ENCODE data around the gene MIA3. TPM values are rescaled to one million over a fixed set of nuclear protein-coding genes. Genes with fewer than 3 reads are reported as not detected.
A peak's percentile ranks its signal among the peaks of the same experiment; 100 is the strongest.

MIA3 gene
- total RNA-seq, 6 experiments from 2014 or later = 55.6 to 68.3 (median 62.1) TPM

DNA sequence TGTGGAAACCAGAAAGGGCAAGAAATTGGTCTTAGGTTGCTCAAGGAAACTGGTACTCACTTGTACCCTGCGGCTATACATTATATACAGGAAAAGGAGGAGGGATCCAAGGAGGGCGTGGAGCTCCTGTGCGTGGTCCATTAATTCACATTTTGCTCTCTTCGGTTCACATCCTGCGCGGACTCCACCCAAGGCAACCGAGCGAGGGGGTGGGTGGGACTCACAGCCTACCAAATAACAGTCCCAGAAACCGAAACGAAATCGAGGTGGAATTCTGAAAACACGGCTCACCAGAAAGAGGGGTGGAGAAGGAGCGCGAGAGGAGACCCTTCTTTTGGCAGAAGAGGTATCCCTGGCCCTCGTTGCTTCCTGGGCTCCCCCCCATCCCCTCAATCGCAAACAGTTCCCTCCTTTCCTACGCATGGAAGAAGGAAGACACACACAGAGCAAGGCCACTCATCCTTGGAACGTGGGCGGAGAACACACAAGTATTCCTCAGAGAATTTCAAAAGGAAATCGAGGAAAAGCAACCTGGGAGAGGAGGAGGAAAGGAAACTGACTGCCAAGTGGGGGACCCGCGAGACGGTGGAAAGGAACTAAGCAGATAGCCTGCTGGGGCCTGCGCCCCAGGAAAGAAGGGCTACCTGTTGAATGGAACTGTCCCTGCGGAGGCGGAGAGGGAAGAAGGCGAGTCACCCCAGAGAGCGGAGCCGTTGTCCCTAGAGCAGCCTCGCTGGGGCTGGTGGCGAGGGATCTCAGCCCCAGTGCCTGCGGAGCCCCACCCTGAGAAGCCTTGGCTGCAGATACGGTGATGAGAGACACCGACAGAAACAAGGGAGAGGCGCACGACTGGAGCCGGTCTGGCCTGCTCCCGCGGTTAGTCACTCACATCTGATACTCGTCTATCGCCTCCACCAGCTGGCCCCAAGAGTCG, 93.7 kb downstream of the MIA3 start:
- DNase-seq = peak; percentile 66
- H3K9me3 Mint-ChIP-seq = no peaks in the 10 kb centered on the region
- peak overlapping the region; percentile 94 for H3K4me3 Mint-ChIP-seq
- H3K27me3 Mint-ChIP-seq (ENCODE audit: insufficient read depth) = peaks cover 7% of the 10 kb centered on the region
- peaks cover 10% of the 10 kb centered on the region; the same call in 1 of the 2 replicates for H3K36me3 Mint-ChIP-seq (ENCODE audit: low read depth)
- peak overlapping the region; percentile 98 for H3K27ac Mint-ChIP-seq
- peaks cover 38% of the 10 kb centered on the region for H3K4me1 Mint-ChIP-seq (ENCODE audit: low read depth)
- TF ChIP-seq, protein P1, sequence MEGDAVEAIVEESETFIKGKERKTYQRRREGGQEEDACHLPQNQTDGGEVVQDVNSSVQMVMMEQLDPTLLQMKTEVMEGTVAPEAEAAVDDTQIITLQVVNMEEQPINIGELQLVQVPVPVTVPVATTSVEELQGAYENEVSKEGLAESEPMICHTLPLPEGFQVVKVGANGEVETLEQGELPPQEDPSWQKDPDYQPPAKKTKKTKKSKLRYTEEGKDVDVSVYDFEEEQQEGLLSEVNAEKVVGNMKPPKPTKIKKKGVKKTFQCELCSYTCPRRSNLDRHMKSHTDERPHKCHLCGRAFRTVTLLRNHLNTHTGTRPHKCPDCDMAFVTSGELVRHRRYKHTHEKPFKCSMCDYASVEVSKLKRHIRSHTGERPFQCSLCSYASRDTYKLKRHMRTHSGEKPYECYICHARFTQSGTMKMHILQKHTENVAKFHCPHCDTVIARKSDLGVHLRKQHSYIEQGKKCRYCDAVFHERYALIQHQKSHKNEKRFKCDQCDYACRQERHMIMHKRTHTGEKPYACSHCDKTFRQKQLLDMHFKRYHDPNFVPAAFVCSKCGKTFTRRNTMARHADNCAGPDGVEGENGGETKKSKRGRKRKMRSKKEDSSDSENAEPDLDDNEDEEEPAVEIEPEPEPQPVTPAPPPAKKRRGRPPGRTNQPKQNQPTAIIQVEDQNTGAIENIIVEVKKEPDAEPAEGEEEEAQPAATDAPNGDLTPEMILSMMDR (IDR thresholded peaks at IDR 0.05) = no peak

DNA sequence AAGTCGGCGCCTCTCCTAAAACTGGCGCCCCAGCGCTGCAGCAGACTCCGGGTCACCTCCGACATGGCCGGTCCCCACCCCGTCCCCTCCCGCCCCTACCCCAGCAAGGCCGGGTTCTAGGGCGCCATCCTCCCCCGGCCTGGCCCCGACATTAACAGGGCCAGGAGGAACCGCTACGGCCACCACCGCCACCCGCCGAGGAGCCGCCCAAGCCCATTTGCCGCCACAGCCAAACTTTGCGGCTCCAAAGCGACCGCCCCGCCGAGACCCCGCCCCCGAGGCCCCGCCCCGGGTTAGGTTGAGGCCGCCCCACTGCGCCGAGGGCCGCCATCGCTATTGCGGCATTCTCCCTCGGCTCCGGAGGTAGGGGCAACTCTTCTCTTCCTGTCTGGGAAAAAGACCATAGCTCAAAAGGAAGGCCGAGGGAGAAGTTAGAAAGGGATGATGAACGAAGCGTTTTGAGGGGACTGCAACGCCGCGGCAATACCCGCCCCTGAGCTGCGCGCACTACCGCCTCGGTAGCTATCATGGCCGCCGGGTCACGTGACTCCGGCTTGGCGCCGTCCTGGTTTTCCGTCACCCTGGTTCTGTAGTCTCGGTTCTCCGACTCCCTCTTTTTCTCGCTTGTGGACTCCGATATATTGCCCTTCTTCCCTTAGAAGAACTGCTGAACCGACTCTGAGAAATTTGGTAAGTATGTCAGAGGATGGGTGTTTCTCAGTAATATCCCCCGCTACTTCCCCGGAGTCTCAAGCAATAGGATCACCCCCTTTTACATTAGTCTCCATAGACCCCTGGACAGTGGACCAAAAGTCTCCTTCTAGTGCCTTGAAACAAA, 94.6 kb downstream of the MIA3 start, which contains the start of the genes AIDA and BROX:
Gene AIDA (minus strand): TSS at position 239 of the 838 bp plus-strand sequence. CDS start 174 bp downstream, at position 65.
Gene BROX (plus strand): TSS at position 312 of the 838 bp plus-strand sequence. CDS start 3,136 bp downstream, outside the sequence.
- DNase-seq = peak; percentile 80
- Mint-ChIP-seq H3K4me1 (ENCODE audit: low read depth) (peaks cover 42% of the 10 kb centered on the region), H3K9me3 (no peaks in the 10 kb centered on the region), H3K27me3 (ENCODE audit: insufficient read depth) (peaks cover 7% of the 10 kb centered on the region), H3K36me3 (ENCODE audit: low read depth) (peaks cover 12% of the 10 kb centered on the region; the same call in 1 of the 2 replicates), H3K27ac (peak within 1 kb of the TSS; percentile 98), H3K4me3 (peak within 1 kb of the TSS; percentile 94)
- TF ChIP-seq, protein P1 (IDR thresholded peaks at IDR 0.05) = no peak

DNA sequence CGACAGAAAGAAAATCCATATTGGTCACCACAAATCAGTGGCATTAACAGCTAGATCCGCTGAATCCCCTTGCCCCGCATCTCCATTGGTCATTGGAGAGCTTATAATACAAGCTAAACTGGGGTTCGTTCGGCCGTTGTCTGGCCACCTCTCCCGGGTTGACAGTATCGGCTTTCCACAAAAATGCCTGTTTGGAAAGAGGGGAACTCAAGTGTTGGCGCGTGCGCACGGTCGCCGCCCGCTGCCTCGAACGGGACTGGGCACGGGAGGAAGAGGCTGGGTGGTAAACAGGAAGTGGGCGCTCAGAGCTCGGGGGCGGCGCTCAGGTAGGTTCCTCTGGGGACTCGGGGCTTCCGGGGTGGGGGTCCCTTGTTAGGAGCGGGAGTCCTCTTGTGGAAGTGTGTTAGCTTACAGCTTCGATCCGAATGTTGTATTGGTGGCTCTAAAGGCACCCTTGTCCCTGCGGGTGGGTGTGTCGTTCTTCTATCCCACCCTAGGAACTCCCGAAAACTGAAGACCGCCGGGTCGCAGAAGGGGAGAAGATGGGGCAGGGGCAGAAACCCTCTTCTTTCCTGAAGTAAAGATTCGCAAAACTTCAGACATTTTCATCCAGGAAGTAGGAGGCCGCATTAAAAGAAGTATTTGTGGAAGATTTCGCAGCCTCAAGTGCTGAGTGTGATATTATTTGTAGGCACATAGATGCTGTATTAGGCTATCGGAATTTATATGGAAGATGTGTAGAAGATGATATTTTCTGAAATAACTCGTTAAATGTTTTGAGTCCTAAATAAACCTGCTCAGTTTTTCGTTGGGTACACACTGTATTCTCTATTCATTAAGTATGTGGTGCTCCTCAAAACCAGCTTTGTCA, 95.4 kb downstream of the MIA3 start:
- Mint-ChIP-seq H3K27ac (peak overlapping the region; percentile 98), H3K4me3 (peak overlapping the region; percentile 94), H3K4me1 (ENCODE audit: low read depth) (peaks cover 42% of the 10 kb centered on the region), H3K27me3 (ENCODE audit: insufficient read depth) (peaks cover 7% of the 10 kb centered on the region), H3K36me3 (ENCODE audit: low read depth) (peaks cover 16% of the 10 kb centered on the region; the same call in 1 of the 2 replicates), H3K9me3 (no peaks in the 10 kb centered on the region)
- TF ChIP-seq, protein P1 (IDR thresholded peaks at IDR 0.05) = no peak
- peak; percentile 90 for DNase-seq

DNA sequence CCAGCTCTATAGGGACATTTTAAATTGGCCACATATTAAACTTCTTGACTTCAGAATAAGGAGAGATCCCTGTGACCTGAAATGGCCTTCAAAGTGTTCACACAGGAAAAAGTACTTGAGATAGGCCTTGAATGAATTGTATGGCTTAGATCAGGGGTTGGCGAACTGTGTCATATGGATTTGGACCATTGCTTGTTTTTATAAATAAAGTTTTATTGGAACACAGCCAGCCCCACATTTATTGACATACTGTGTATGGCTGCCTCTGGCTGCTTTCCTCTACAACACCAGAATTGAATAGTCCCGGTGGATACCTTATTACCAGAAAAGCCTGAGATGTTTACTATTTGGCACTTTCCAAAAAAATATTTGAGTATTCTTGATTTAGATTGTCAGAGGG, 98.5 kb downstream of the MIA3 start:
- Mint-ChIP-seq H3K4me1 (ENCODE audit: low read depth) (peaks cover 15% of the 10 kb centered on the region; the same call in 1 of the 2 replicates), H3K27ac (no peak overlapping the region), H3K27me3 (ENCODE audit: insufficient read depth) (peaks cover 7% of the 10 kb centered on the region), H3K9me3 (no peaks in the 10 kb centered on the region), H3K36me3 (ENCODE audit: low read depth) (peaks cover 18% of the 10 kb centered on the region), H3K4me3 (no peak overlapping the region)
- TF ChIP-seq, protein P1 (IDR thresholded peaks at IDR 0.05) = no peak
- DNase-seq = no peak

Other genes starting within 250 kb of the MIA3 start
- under 1 TPM in 3 of 6 experiments, not detected in 3; 0.07 to 0.45 (median 0.31) TPM for gene HHIPL2, start 70.0 kb upstream of the MIA3 start, total RNA-seq (2021; fragmentation: NEBNext Ultra II Directional; extraction: Animal tissue kit (Norgen Biotek cat#: 25700))
- gene TAF1A, start 28.2 kb upstream of the MIA3 start, total RNA-seq (2021; fragmentation: NEBNext Ultra II Directional; extraction: Animal tissue kit (Norgen Biotek cat#: 25700)) = 1 to 10 TPM; 5.3 to 7.1 (median 5.9) TPM
- gene AIDA, start 94.4 kb downstream of the MIA3 start, total RNA-seq (2021; fragmentation: NEBNext Ultra II Directional; extraction: Animal tissue kit (Norgen Biotek cat#: 25700)) = 100 to 1,000 TPM in 4 of 6 experiments, 10 to 100 TPM in 2; 87.1 to 112 (median 103) TPM
- gene BROX, start 94.5 kb downstream of the MIA3 start, total RNA-seq (2021; fragmentation: NEBNext Ultra II Directional; extraction: Animal tissue kit (Norgen Biotek cat#: 25700)) = 10 to 100 TPM; 61.0 to 71.0 (median 67.6) TPM
- gene FAM177B, start 119.1 kb downstream of the MIA3 start, total RNA-seq (2021; fragmentation: NEBNext Ultra II Directional; extraction: Animal tissue kit (Norgen Biotek cat#: 25700)) = not detected
- gene DISP1, start 196.9 kb downstream of the MIA3 start, total RNA-seq (2021; fragmentation: NEBNext Ultra II Directional; extraction: Animal tissue kit (Norgen Biotek cat#: 25700)) = 1 to 10 TPM; 2.8 to 4.0 (median 3.7) TPM

Measured in HFFc6 (cell line).